ENCODE measurements around the gene C1orf167. TPM values are rescaled to one million over a fixed set of nuclear protein-coding genes. Genes with fewer than 3 reads are reported as not detected.

Gene C1orf167
- polyA plus RNA-seq, 3 donors, result 0.05 TPM; not detected in 2

DNA sequence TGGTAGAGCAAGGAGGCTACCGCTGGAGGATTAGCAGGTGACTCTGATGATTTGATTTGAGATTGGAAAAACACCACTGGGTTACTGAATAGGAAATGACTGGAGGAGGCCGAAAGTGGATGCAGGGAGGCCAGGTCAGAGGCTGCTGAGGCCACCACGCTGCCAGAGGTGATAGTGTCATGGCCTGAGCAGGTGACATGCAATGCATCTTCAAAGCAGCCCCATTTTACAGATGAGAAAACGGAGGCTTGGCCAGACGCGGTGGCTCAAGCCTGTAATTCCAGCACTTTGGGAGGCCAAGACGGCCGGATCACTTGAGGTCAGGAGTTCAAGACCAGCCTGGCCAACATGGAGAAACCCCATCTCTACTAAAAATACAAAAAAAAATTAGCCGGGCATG, 12.8 kb downstream of the C1orf167 start:
- no peak overlapping the region for H3K4me3 ChIP-seq (replicated peaks in 1 of 3; ENCODE audit: low read depth in 2 of 3, low read length in 3 of 3)
- no peak overlapping the region for H3K27ac Mint-ChIP-seq
- H2AFZ ChIP-seq (ENCODE audit: insufficient read depth, low read depth, low read length, poor library complexity, severe bottlenecking), result no peak overlapping the region
- peaks cover 0 to 2% (median 0%) of the 10 kb centered on the region in 3 donors for H3K27me3 Mint-ChIP-seq (ENCODE audit: low read depth in 3 of 3)
- H4K20me1 ChIP-seq (ENCODE audit: insufficient read depth, low read length), result no peaks in the 10 kb centered on the region
- 94% methylated on average over 6 of the region's 9 CpGs for WGBS (ENCODE audit: insufficient coverage)
- no peaks in the 10 kb centered on the region for H3K36me3 ChIP-seq (replicated peaks in 1 of 2; ENCODE audit: control insufficient read depth in 1 of 2, insufficient read depth in 2 of 2, low read length in 2 of 2)
- H3K9me3 ChIP-seq (replicated peaks in 1 of 2; ENCODE audit: control insufficient read depth in 1 of 2, insufficient read depth in 1 of 2, low read length in 2 of 2), result no peaks in the 10 kb centered on the region
- no peak overlapping the region for H3K4me3 Mint-ChIP-seq
- intact Hi-C loops (cut with micrococcal nuclease), result no loop called here
- no peak for DNase-seq
- H3K4me1 Mint-ChIP-seq, result peaks cover 3% of the 10 kb centered on the region
- H3K4me2 ChIP-seq (replicated peaks; ENCODE audit: extremely low read depth, low read length, poor library complexity, severe bottlenecking), result no peak overlapping the region
- H3K79me2 ChIP-seq (ENCODE audit: insufficient read depth, low read length), result no peaks in the 10 kb centered on the region
- H3K4me1 ChIP-seq (ENCODE audit: control insufficient read depth in 1 of 2, insufficient read depth in 2 of 2, low read length in 2 of 2), result peaks cover 4 to 6% of the 10 kb centered on the region in 2 donors
- no peak overlapping the region for H3K27ac ChIP-seq (ENCODE audit: low read depth in 1 of 2, low read length in 2 of 2)
- no peaks in the 10 kb centered on the region for H3K27me3 ChIP-seq (ENCODE audit: control insufficient read depth in 2 of 2, insufficient read depth in 2 of 2, low read length in 2 of 2)
- H3K9me3 Mint-ChIP-seq, result peaks cover 0 to 1% (median 0%) of the 10 kb centered on the region in 7 donors
- H3K36me3 Mint-ChIP-seq, result no peaks in the 10 kb centered on the region
- no peak overlapping the region for H3K9ac ChIP-seq (ENCODE audit: insufficient read depth, low read length, poor library complexity, severe bottlenecking)
- TF ChIP-seq, protein P1, sequence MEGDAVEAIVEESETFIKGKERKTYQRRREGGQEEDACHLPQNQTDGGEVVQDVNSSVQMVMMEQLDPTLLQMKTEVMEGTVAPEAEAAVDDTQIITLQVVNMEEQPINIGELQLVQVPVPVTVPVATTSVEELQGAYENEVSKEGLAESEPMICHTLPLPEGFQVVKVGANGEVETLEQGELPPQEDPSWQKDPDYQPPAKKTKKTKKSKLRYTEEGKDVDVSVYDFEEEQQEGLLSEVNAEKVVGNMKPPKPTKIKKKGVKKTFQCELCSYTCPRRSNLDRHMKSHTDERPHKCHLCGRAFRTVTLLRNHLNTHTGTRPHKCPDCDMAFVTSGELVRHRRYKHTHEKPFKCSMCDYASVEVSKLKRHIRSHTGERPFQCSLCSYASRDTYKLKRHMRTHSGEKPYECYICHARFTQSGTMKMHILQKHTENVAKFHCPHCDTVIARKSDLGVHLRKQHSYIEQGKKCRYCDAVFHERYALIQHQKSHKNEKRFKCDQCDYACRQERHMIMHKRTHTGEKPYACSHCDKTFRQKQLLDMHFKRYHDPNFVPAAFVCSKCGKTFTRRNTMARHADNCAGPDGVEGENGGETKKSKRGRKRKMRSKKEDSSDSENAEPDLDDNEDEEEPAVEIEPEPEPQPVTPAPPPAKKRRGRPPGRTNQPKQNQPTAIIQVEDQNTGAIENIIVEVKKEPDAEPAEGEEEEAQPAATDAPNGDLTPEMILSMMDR (IDR thresholded peaks at IDR 0.05), result no peak

DNA sequence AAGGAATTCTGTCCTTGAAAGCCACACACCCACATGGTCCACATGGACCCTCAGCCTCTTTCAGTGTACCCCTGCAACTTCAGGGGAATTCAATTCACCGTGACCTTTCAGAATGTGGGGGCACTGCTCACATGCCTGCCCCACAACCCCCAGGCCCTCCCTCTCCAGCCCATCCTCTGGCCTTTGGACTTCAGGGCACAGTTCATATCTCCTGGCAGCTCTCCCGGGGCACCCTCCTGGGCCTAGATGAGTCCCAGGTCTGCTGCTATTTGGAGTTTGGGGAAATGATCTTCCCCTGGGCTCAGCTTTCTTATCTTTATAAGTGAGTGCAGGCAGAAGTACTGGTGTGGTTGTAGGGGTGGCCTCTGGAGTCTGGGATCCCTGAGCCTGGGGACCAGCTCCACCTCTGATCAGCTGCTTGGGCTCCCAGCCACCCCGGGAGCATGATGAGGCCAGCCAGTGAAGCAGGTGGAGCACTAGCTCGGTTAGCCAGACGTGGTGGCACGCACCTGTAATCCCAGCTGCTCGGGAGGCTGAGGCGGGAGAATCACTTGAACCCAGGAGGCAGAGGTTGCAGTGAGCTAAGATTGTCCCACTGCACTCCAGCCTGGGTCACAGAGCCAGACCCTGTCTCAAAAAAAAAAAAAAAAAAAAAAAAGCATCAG, 15.8 kb downstream of the C1orf167 start:
- Histone ChIP-seq H2AFZ (ENCODE audit: insufficient read depth, low read depth, low read length, poor library complexity, severe bottlenecking) (no peak overlapping the region), H3K36me3 (replicated peaks in 1 of 2; ENCODE audit: control insufficient read depth in 1 of 2, insufficient read depth in 2 of 2, low read length in 2 of 2) (no peaks in the 10 kb centered on the region), H3K79me2 (ENCODE audit: insufficient read depth, low read length) (no peaks in the 10 kb centered on the region), H4K20me1 (ENCODE audit: insufficient read depth, low read length) (no peaks in the 10 kb centered on the region), H3K4me3 (replicated peaks in 1 of 3; ENCODE audit: low read depth in 2 of 3, low read length in 3 of 3) (no peak overlapping the region), H3K9ac (ENCODE audit: insufficient read depth, low read length, poor library complexity, severe bottlenecking) (no peak overlapping the region), H3K4me1 (ENCODE audit: control insufficient read depth in 1 of 2, insufficient read depth in 2 of 2, low read length in 2 of 2) (no peaks in the 10 kb centered on the region), H3K27me3 (ENCODE audit: control insufficient read depth in 2 of 2, insufficient read depth in 2 of 2, low read length in 2 of 2) (no peaks in the 10 kb centered on the region), H3K27ac (ENCODE audit: low read depth in 1 of 2, low read length in 2 of 2) (no peak overlapping the region), H3K9me3 (replicated peaks in 1 of 2; ENCODE audit: control insufficient read depth in 1 of 2, insufficient read depth in 1 of 2, low read length in 2 of 2) (no peaks in the 10 kb centered on the region), H3K4me2 (replicated peaks; ENCODE audit: extremely low read depth, low read length, poor library complexity, severe bottlenecking) (no peak overlapping the region)
- Mint-ChIP-seq H3K27me3 (ENCODE audit: low read depth in 3 of 3) (peaks cover 0 to 5% (median 0%) of the 10 kb centered on the region in 3 donors), H3K9me3 (peaks cover 0 to 3% (median 0%) of the 10 kb centered on the region in 7 donors), H3K4me3 (no peak overlapping the region), H3K4me1 (no peaks in the 10 kb centered on the region), H3K36me3 (no peaks in the 10 kb centered on the region), H3K27ac (no peak overlapping the region)
- WGBS (ENCODE audit: insufficient coverage), result 95% methylated on average over 7 of the region's 8 CpGs
- TF ChIP-seq, protein P1 (IDR thresholded peaks at IDR 0.05), result no peak
- DNase-seq, result no peak
- intact Hi-C loops (cut with micrococcal nuclease), result no loop called here

Data from CD14-positive monocyte (primary cell).